Effector memory CD8-positive, alpha-beta T cell (primary cell): ENCODE data around the gene TTC3.

Experiments used
- ATAC-seq: fragments of 150-1000 bp; cut with Tn5 transposase; replicated peaks from 2 replicates; pipeline ENCODE4 v1.10.0; 2021; ENCODE audit warnings: mild to moderate bottlenecking, moderate library complexity
- DNase-seq, 3 experiments: peaks; one replicate each; pipeline ENCODE4 v3.0.0; 2021
- H3K27ac Mint-ChIP-seq, 2 donors: one replicate each; pipeline ENCODE4 v1.8.0; 2022; ENCODE audit warnings: mild to moderate bottlenecking in 2 of 2, mixed read lengths in 2 of 2, moderate library complexity in 2 of 2
- H3K27me3 Mint-ChIP-seq, 2 donors: one replicate each; pipeline ENCODE4 v1.8.0; 2022; ENCODE audit warnings: mixed read lengths in 2 of 2
- H3K36me3 Mint-ChIP-seq: one replicate; pipeline ENCODE4 v1.8.0; 2022; ENCODE audit warnings: mild to moderate bottlenecking, moderate library complexity, mixed read lengths; ENCODE audit not compliant: insufficient read depth
- H3K4me1 Mint-ChIP-seq, 2 donors: one replicate each; pipeline ENCODE4 v1.8.0; 2022; ENCODE audit warnings: low read depth in 2 of 2, mixed read lengths in 2 of 2
- H3K4me3 Mint-ChIP-seq, 2 donors: one replicate each; pipeline ENCODE4 v1.8.0; 2022; ENCODE audit warnings: mild to moderate bottlenecking in 2 of 2, mixed read lengths in 2 of 2, moderate library complexity in 2 of 2
- H3K9me3 Mint-ChIP-seq, 2 donors: one replicate each; pipeline ENCODE4 v1.8.0; 2022; ENCODE audit warnings: mixed read lengths in 2 of 2

Gene TTC3

GRCh38 chr21:37183749-37184148, 110.7 kb downstream of the TTC3 start:
- H3K27me3 Mint-ChIP-seq: no peaks in the 10 kb centered on the region
- peak overlapping the region in 1 of 2 donors; percentile 24 for H3K27ac Mint-ChIP-seq
- ATAC-seq: no peak
- H3K36me3 Mint-ChIP-seq: peaks cover 22% of the 10 kb centered on the region
- H3K9me3 Mint-ChIP-seq: no peaks in the 10 kb centered on the region
- peaks cover 1 to 3% of the 10 kb centered on the region in 2 donors for H3K4me1 Mint-ChIP-seq
- no peak for DNase-seq
- H3K4me3 Mint-ChIP-seq: no peak overlapping the region

GRCh38 chr21:37184784-37185593, 111.9 kb downstream of the TTC3 start:
- DNase-seq: no peak
- Mint-ChIP-seq H3K27me3 (no peaks in the 10 kb centered on the region), H3K4me3 (no peak overlapping the region), H3K4me1 (peaks cover 1 to 3% of the 10 kb centered on the region in 2 donors), H3K27ac (no peak overlapping the region), H3K9me3 (no peaks in the 10 kb centered on the region), H3K36me3 (peaks cover 31% of the 10 kb centered on the region)
- no peak for ATAC-seq

DNA sequence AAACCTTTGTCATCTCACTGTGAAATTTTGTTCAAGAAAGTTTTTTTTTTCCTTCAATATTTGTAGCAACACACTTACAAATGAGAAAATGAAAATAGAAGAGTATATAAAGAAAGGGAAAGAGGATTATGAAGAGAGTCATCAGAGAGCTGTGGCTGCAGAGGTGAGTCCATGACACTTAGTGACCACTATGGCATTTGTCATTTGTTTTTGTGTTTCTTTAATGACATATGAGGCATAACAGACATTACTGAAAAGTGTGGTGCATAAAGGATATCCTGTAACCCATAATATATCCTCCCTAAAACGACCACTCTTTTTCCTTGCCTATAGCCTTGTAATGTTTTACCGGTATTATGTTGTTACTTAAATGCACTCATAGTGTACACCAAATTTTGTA, 113.9 kb downstream of the TTC3 start:
- no peaks in the 10 kb centered on the region for H3K9me3 Mint-ChIP-seq
- ATAC-seq (no peak), DNase-seq (no peak)
- H3K4me3 Mint-ChIP-seq: no peak overlapping the region
- H3K27ac Mint-ChIP-seq: no peak overlapping the region
- H3K36me3 Mint-ChIP-seq: peaks cover 50% of the 10 kb centered on the region
- no peaks in the 10 kb centered on the region for H3K27me3 Mint-ChIP-seq
- H3K4me1 Mint-ChIP-seq: peaks cover 0 to 6% of the 10 kb centered on the region in 2 donors

GRCh38 chr21:37188825-37189224, 115.8 kb downstream of the TTC3 start:
- H3K4me1 Mint-ChIP-seq: peaks cover 0 to 7% of the 10 kb centered on the region in 2 donors
- DNase-seq (no peak), ATAC-seq (no peak)
- H3K27ac Mint-ChIP-seq: no peak overlapping the region
- peaks cover 51% of the 10 kb centered on the region for H3K36me3 Mint-ChIP-seq
- H3K9me3 Mint-ChIP-seq: no peaks in the 10 kb centered on the region
- no peak overlapping the region for H3K4me3 Mint-ChIP-seq
- H3K27me3 Mint-ChIP-seq: no peaks in the 10 kb centered on the region

DNA sequence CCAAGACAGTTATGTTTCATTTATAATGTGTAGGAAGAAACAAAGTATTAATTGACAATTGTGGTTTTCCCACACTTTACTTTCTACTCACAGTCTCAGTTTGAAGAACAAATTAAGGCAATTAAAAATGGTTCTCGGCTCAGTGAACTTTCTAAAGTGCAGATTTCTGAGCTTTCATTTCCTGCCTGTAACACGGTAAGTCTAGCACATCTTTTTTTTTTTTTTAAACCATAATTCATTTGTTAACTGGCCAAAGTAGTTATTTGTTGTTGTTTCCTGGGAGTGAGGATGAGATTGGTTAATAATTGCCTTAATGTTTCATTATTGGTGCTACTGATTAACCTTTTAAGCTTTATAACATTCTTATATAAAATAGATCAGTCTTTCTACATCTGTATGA, 119.0 kb downstream of the TTC3 start:
- H3K4me1 Mint-ChIP-seq: peaks cover 0 to 9% of the 10 kb centered on the region in 2 donors
- no peak overlapping the region for H3K4me3 Mint-ChIP-seq
- peak overlapping the region in 1 of 2 donors; percentile 67 for H3K27ac Mint-ChIP-seq
- no peak for ATAC-seq
- H3K36me3 Mint-ChIP-seq: peaks cover 67% of the 10 kb centered on the region
- H3K27me3 Mint-ChIP-seq: no peaks in the 10 kb centered on the region
- no peaks in the 10 kb centered on the region for H3K9me3 Mint-ChIP-seq
- no peak for DNase-seq

- peaks cover 0 to 9% of the 10 kb centered on the region in 2 donors for H3K4me1 Mint-ChIP-seq
- H3K27me3 Mint-ChIP-seq: no peaks in the 10 kb centered on the region
- H3K27ac Mint-ChIP-seq: peak overlapping the region in 1 of 2 donors; percentile 67
- H3K36me3 Mint-ChIP-seq: peaks cover 76% of the 10 kb centered on the region
- no peak for DNase-seq
- no peak for ATAC-seq
- H3K9me3 Mint-ChIP-seq: no peaks in the 10 kb centered on the region
- no peak overlapping the region for H3K4me3 Mint-ChIP-seq
Observed at GRCh38 chr21:37193006-37193405, 120.0 kb downstream of the TTC3 start.

GRCh38 chr21:37193676-37194075, 120.6 kb downstream of the TTC3 start:
- peaks cover 79% of the 10 kb centered on the region for H3K36me3 Mint-ChIP-seq
- no peak overlapping the region for H3K4me3 Mint-ChIP-seq
- ATAC-seq (no peak), DNase-seq (no peak)
- no peaks in the 10 kb centered on the region for H3K9me3 Mint-ChIP-seq
- no peaks in the 10 kb centered on the region for H3K27me3 Mint-ChIP-seq
- peaks cover 0 to 9% of the 10 kb centered on the region in 2 donors for H3K4me1 Mint-ChIP-seq
- no peak overlapping the region for H3K27ac Mint-ChIP-seq

- Mint-ChIP-seq H3K36me3 (peaks cover 73% of the 10 kb centered on the region), H3K27ac (peak overlapping the region in 1 of 2 donors; percentile 11), H3K4me1 (peaks cover 0 to 9% of the 10 kb centered on the region in 2 donors), H3K27me3 (no peaks in the 10 kb centered on the region), H3K4me3 (no peak overlapping the region), H3K9me3 (no peaks in the 10 kb centered on the region)
- DNase-seq (no peak), ATAC-seq (no peak)
Observed at GRCh38 chr21:37195059-37195458, 122.0 kb downstream of the TTC3 start.

GRCh38 chr21:37195610-37196009, 122.6 kb downstream of the TTC3 start:
- Mint-ChIP-seq H3K36me3 (peaks cover 72% of the 10 kb centered on the region), H3K4me3 (no peak overlapping the region), H3K27me3 (no peaks in the 10 kb centered on the region), H3K9me3 (no peaks in the 10 kb centered on the region), H3K4me1 (peaks cover 0 to 9% of the 10 kb centered on the region in 2 donors), H3K27ac (no peak overlapping the region)
- ATAC-seq (no peak), DNase-seq (no peak)

- ATAC-seq (no peak), DNase-seq (no peak)
- H3K27me3 Mint-ChIP-seq: no peaks in the 10 kb centered on the region
- H3K9me3 Mint-ChIP-seq: no peaks in the 10 kb centered on the region
- H3K36me3 Mint-ChIP-seq: peaks cover 72% of the 10 kb centered on the region
- H3K27ac Mint-ChIP-seq: no peak overlapping the region
- H3K4me1 Mint-ChIP-seq: peaks cover 0 to 8% of the 10 kb centered on the region in 2 donors
- no peak overlapping the region for H3K4me3 Mint-ChIP-seq
Observed at GRCh38 chr21:37196847-37197246, 123.8 kb downstream of the TTC3 start.

DNA sequence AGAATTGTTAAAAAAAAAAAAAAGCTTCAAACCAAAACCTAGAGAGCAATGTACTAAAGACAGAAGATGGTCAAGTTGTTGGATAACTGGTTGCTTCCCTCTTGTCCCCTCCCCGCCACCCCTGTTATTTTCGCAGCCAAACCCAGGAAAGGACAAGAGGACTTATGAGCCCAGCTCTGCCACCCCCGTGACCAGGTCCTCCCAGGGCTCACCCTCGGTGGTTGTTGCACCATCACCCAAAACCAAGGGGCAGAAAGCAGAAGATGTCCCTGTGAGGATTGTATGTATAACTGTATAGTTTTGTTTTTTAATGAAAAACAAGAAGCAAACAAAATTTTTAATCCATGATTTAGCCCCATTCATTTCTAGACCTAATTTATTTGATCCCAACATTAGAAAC, 124.7 kb downstream of the TTC3 start:
- DNase-seq (no peak), ATAC-seq (no peak)
- Mint-ChIP-seq H3K27ac (no peak overlapping the region), H3K9me3 (no peaks in the 10 kb centered on the region), H3K36me3 (peaks cover 70% of the 10 kb centered on the region), H3K27me3 (no peaks in the 10 kb centered on the region), H3K4me1 (peaks cover 0 to 5% of the 10 kb centered on the region in 2 donors), H3K4me3 (no peak overlapping the region)

GRCh38 chr21:37199057-37199924, 126.2 kb downstream of the TTC3 start:
- Mint-ChIP-seq H3K27me3 (no peaks in the 10 kb centered on the region), H3K36me3 (peaks cover 63% of the 10 kb centered on the region), H3K4me1 (peaks cover 0 to 5% of the 10 kb centered on the region in 2 donors), H3K27ac (no peak overlapping the region), H3K4me3 (no peak overlapping the region), H3K9me3 (no peaks in the 10 kb centered on the region)
- DNase-seq: no peak
- no peak for ATAC-seq

DNA sequence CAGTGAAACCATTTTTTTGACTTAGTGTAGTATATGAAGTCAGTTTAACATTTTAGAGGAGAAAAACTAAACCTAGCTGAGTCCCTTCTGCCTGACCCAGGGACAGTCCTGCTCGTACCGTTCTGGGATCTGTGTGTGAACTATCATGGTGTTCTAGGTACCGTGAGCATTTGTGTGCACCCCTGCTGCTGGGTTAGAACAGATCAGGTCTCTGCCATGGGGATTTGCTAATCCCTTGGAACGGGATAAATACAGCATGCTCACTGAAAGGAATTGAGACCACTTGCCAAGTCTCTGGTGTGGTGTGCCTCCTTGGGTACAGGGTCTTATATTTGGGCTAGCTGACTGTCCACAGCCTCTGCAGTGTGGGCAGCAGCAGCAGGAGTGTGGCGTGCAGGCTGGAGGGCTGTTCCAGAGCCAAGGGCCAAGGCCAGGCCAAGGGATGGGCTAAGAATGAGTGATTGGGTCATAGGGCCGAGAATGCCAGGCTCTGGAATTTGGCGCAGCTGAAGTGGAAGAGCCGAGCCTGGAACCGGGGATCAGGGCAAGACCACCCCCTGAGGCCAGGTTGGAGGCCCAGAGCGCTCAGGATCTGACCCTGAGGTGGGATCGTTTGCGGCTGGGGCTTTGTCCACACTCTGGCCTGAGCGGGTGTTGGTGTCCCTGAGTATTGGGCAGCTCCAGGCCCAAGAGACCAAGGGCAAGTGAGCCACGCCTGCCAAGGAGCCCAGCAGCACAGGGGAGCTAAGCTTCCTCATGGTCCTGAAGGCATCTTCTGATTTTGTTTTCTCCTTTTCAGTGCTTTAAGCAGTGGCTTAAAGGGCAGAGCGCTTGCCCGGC, 127.8 kb downstream of the TTC3 start:
- Mint-ChIP-seq H3K4me1 (no peaks in the 10 kb centered on the region), H3K27ac (no peak overlapping the region), H3K9me3 (no peaks in the 10 kb centered on the region), H3K4me3 (no peak overlapping the region), H3K27me3 (no peaks in the 10 kb centered on the region), H3K36me3 (peaks cover 53% of the 10 kb centered on the region)
- ATAC-seq: no peak
- no peak for DNase-seq
